ACHN (cell line): Measurements from ENCODE around the gene FAM131A.

Experiments
- DNase-seq: peaks from one replicate; pipeline ENCODE4 v3.0.0-alpha.2; 2015
- in situ Hi-C: cut with HindIII; loops from 2 replicates; pipeline ENCODE4 v1.10.0; 2017; ENCODE audit warnings: low sequenced_read_pairs, low pct_ligation_motif_present, low pct_unique_long_range_greater_than_20kb

FAM131A gene

DNA sequence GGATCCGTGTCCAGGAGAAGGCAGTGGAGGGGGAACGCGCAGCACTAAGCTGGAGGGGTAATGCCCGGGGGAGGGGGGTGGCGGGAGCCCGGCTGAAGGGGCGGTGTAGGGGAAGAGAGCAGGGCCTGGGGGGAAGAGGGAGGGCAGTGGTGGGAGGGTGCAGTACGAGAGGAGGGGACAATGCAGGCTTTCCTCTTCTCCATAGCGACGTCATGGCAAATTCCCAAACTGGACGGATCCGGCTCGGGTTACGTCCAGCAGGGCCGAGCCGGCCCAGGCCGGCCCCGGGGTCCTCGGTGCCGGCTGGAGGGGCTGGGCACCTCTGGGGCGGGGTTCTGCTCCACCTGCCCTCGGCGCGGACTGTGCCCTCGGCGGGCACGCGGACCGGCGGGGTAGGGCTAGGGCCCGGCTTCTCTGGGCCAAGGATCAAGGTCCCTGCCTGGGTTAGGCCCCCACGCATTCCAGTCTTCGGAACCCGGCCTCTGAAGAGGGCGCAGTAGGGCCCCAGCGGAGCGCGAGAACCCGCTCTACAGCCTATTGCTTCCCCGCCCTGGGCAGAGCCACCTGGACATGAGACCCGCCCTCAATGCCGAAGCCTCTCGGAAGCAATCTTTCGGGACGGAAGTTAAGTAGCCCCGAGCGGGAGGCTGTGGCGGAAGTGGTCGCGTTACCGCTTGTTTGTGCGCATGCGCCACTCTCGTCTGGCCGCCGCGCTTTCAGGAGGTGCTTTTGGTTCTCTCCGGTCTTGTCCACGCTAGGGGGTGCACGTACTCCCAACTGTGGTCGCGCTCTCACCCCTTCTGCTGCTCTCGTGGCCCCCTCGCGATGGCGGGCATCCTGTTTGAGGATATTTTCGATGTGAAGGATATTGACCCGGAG is 25.5 kb downstream of the FAM131A start:
- DNase-seq = peak; percentile 95
- in situ Hi-C loops = loop anchor here (25.0 kb wide), 1 partner anchor 174 kb away; no protein-coding TSS in a partner anchor

DNA sequence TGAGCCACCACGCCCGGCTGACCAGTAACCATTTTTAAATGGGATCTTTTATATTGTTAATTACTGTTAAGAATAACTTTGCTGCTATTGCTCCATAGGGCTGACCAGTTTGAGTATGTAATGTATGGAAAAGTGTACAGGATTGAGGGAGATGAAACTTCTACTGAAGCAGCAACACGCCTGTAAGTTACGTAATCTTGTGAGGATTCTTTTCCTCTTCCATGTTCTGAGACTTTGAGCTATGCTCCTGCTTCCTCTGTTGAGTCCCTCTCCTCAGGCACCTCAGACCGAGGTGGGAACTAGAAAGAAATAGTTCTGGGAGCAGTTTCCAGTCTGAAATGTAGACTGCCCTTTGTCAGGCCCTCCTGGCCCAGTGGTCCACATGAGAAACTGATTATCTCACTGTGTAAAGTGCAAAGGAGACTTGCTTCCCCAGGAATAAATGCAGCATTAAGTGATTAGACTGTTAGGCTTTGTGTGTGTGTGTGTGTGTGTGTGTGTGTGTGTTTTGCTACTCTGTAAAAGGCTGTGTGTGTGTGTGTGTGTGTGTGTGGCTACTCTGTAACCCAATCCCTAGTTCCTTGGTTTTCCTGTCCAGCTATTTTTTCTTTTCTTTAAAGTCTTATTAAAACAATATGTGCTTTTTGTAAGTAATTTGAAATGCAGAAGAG is 29.4 kb downstream of the FAM131A start:
- in situ Hi-C loops = loop anchor here (25.0 kb wide), 1 partner anchor 171 kb away; no protein-coding TSS in a partner anchor
- no peak for DNase-seq

DNA sequence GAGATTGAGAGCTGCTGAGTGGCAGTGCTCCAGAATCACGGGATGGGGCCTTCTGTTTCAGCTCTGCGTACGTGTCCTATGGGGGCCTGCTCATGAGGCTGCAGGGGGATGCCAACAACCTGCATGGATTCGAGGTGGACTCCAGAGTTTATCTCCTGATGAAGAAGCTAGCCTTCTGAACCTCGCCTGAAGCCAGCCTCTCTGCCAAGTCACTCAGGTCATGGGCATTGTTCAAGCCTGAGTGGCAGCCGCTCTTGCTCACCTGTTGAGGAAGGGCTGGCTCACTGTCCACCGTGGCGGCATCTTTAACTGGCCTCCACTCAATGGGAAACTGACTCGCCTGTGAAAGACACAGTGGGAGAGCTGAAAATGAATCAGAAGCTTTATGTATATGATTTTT is 30.7 kb downstream of the FAM131A start:
- in situ Hi-C loops = loop anchor here (25.0 kb wide), 1 partner anchor 169 kb away; no protein-coding TSS in a partner anchor
- no peak for DNase-seq

DNA sequence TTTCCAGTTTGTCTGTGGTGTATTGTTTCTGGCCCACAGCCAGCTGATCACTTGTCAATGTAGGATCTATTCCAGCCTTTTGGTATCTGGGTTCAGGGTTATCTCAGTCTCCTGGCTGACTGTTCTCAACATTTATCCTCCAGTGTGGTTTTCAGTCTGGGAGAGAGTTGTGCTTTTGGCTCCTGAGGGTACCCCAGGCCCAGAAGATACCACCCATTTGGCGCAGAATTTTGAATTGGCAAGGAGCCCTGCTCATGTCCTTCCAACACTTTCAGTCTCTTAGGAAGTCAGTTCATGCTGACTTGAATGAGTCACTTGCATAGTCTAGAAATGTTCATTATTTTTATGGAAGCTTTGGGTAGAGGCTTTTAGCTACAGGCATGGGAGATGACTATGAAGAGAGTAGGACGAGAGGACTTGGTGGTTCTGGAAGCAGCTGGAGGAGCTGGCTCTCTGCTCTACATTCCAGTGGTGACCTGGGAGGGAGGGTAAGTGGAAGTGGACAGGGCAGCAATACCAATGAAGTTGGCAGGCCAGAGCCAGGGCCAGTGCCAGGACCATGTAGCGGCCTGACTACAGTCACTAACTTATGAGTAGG is 31.3 kb downstream of the FAM131A start:
- no peak for DNase-seq
- in situ Hi-C loops = loop anchor here (25.0 kb wide), 1 partner anchor 169 kb away; no protein-coding TSS in a partner anchor

DNA sequence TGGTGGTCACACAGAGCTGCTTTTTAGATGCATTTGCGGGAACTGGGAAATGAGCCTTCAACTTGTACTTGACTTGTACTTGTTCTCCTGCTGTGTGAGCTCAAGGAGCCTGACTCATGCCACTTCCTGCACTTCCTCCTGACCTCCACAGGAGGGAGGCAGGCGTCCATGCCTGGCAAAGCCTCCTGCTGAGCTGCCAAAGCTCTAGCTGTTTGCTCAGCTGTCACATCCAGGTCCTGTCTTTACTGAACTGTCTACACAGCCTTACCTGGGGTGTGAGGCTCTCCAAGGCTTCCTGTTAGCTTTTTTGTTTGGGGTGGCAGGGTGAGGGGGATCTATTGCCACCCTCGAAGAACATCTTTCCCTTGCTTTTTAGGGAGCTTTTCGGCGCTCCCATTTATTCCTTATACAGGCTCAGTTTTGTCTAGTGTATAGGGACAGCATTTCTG is 34.2 kb downstream of the FAM131A start:
- in situ Hi-C loops = loop anchor here (25.0 kb wide), 1 partner anchor 166 kb away; no protein-coding TSS in a partner anchor
- DNase-seq = peak; percentile 82

DNA sequence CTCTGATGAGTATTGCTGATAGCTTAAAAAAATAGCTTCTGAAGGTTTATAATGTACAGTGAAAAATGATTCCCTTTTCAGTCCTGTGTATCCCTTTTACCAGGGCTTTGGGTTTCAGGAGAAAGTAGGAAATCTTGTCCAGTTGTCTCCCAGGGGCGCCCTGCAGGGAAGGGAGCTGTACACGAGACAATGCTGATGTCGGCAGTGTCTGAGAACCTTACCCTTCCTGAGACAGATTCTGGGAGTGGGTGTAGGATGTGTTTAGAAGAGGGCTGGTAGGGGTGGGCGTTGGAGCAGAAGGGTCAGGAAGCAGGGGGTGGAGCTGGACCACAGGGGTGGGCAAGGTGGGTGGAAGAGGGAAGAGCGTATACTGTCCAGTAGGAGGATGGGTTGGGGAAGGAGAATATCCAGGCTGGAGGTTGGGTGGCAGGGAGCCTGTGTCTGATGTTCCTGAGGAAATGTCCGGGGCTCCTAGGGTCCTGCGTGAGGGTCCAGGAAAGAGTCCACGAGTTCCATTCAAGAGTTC is 35.0 kb downstream of the FAM131A start:
- in situ Hi-C loops = loop anchor here (25.0 kb wide), 1 partner anchor 165 kb away; no protein-coding TSS in a partner anchor
- DNase-seq = no peak

DNA sequence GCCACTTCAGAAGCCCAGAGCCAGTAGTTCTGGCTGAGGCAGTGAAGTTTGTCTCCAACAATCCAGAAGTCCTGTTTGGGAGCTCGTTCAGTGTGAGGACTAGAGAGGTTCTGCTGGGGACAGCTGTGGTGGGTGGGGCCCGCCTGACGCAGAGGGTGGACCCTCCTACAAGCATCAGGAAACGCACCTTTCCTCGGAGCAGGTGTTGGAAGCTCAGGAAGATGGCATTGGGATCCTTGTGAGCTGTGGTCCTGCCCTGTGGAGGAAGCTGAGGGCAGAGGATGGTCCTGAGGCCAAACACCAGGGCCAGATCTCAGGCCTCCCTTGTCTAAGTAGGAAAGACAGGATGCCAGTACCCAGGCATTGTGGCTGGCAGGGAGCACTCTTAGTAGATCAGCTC is 35.5 kb downstream of the FAM131A start:
- in situ Hi-C loops = loop anchor here (25.0 kb wide), 1 partner anchor 164 kb away; no protein-coding TSS in a partner anchor
- DNase-seq = no peak

DNA sequence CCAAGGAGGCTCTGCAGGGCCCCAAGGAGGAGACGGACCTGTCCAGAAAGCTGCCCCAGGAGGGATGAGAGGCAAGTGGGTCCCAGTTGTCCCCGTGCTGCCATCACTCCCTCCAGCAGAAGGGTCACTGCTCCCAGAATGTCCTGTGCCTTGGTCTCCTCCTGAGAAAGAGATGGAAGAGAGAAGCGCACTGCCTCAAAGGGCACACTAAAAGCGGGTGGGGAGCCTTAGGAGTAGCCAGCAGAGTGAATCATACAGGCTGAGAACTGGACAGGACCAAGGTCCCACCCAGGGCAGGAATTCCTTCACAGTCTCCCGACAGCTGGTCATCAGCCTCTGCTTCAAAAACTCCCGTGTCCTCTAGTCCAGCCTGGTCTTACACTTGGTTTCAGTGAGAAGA is 36.0 kb downstream of the FAM131A start:
- in situ Hi-C loops = loop anchor here (25.0 kb wide), 1 partner anchor 164 kb away; no protein-coding TSS in a partner anchor
- DNase-seq = no peak

DNA sequence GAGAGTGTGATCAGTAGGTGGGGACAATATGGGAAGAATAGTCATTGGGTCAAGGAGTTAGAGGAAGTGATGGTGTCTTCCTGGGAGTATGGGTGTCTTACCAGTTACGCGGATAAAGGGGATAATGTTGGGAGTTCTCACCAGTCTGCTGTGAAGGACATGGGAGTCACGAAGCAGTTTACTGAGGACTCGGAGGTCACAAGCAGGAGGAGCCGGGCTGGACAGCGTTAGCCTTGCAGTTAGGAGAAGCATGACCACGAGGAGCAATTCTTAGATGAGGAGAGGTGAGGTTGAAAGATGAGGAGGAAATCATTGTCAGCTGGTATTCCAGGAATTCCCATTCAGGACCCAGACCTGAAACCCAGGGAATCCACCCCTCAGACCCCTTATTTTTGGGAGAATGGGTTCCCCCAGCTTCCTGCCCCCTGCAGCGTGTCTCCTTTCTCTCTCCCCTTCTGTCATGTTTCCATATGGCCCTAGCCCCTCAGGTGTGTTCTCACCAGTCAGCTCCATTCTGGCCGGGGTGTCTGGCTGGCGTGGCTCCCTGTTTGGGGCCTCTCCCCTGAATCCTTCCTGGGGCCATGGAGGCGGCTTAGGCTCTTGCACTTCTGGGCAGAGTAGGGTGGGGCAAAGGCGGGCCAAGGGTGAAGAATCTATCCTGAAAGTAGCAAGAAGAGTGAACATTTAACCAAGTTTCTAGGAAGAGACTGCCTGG is 38.5 kb downstream of the FAM131A start:
- no peak for DNase-seq
- in situ Hi-C loops = no loop called here

DNA sequence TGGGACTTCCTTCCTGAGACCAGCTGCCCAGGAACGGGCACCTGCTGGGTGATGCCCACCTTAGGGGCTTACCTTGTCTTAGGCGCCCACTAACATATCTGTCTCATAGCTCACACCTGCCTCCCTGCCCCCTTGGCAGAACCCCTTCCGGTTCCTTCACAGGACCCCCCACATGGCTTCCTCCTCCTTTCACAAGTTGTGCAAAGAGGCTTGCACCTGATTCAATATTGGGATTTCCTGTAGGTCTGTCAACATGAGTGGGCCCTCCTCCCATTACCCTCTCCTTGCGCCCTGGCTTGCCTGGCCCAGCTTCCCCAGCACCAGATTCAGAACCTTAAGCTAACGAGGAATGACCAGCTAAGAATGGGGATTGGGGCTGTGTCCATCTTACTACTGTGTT is 40.0 kb downstream of the FAM131A start:
- in situ Hi-C loops = no loop called here
- no peak for DNase-seq

DNA sequence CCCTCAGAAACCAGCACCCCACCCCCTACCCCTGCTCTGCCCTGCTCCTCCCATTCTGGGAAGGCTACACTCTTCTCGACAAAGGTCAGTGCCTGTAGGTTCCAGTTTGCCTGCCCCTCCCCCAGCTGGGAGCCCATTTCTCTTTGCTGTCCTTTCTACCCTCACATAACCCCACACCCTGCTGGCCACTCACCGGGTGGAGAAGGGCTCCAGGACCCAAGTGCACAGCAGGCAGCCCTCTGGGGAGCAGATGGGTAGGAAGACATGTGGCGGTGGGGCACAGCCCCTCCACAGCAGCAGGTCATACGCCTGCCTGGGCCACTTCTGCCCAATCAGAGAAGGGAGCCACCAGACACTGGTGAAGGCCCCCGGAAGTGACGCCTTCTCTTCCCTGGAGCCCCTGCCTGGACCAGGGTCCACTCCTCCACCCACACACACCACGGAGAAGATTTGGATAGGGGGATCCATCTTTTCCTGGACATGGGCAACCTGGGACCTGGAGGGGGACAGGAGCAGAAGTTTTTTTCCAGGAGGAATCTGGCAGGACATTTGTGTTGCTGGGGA is 40.6 kb downstream of the FAM131A start, which contains the start of gene THPO:
Gene THPO (minus strand): TSS at position 326 of the 564 bp plus-strand sequence. CDS start 1,948 bp downstream, outside the sequence.
- in situ Hi-C loops = no loop called here

DNA sequence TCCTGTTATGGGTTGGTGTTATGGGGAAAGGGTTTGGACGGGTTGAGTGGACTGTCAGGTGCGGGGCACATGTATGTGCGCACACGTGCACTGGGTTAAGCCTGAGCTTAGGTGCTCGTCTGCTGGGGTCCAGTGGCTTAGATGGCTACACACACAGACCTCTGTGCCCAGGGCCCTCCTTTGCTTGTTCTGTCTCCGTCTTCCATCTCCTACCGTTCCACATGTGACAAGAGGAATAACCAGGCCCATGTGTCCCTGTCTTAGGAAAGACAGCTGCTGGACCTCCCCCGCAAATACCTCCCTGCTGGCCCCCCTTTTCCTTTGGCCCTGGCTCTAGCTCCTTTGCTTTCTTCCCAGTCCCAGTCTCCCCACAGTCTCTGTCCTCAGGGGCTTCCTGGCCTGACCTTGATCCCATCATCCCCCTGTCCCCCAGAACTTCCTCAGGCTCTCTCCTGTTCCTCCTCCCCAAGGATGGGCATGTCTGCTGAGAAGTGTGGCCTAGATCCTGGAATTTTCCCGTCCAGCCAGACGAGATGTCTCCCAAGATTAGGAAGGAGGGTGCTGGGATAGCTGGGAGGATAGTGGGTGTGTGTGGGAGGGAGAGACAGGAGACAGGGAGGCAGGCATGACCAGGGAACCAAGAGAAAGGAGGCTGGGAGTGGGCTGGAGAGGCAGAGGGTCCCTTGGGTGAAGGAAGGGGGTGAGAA is 41.4 kb downstream of the FAM131A start:
- in situ Hi-C loops = no loop called here
- DNase-seq = no peak

More for the DNA sequence above, 40.6 kb downstream of the FAM131A start, which contains the start of gene THPO:
- no peak for DNase-seq

DNA sequence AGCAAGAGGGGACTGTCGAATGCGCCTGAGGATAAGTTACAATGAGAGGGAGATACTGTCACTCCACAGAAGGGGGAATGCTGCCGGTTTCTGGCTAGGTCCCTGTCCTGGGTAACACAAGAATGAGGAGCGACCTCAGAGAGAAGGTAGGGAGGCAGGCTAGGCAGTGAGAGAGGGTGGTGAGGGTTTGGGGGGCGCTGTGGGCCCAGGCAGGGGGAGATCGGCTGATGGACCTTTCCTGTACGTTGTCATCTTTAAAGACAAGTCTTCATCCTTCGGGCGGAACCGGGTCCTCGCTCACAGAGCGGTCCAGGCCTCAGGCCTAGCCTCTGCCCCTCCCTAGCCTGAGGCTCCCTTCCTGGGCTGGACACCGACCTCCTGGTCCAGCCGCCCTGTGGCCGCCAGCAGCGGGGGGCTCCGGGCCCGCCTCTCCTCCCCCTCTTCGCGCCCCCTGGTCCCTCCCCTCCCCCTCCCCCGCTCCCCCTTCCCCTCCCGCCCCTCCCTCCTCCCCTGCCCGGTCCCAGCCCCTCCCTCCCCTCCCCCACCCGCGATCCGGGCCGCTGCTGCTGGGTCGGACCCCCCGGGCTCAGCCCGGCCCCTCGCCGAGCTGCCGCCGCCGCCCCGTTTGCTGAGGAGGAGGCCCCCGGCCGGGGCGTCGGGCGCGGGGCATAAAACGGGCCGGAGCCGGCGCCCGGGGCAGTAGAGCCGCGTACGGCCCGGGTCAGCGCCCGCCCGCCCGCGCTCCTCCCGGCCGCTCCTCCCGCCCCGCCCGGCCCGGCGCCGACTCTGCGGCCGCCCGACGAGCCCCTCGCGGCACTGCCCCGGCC is 42.2 kb downstream of the FAM131A start, which contains the start of gene CHRD:
Gene CHRD (plus strand): TSS at position 697 of the 827 bp plus-strand sequence. CDS start 265 bp downstream, outside the sequence.
- no peak for DNase-seq
- in situ Hi-C loops = no loop called here

DNA sequence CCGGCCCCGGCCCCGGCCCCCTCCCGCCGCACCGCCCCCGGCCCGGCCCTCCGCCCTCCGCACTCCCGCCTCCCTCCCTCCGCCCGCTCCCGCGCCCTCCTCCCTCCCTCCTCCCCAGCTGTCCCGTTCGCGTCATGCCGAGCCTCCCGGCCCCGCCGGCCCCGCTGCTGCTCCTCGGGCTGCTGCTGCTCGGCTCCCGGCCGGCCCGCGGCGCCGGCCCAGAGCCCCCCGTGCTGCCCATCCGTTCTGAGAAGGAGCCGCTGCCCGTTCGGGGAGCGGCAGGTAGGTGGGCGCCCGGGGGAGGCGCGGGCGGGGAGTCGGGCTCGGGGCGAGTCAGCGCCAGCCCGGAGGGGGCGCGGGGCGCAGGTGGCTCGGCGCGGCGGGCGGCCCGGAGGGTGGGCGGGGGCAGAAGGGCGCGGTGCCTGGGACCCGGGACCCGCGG is 42.8 kb downstream of the FAM131A start:
- in situ Hi-C loops = no loop called here
- DNase-seq = peak; percentile 16

DNA sequence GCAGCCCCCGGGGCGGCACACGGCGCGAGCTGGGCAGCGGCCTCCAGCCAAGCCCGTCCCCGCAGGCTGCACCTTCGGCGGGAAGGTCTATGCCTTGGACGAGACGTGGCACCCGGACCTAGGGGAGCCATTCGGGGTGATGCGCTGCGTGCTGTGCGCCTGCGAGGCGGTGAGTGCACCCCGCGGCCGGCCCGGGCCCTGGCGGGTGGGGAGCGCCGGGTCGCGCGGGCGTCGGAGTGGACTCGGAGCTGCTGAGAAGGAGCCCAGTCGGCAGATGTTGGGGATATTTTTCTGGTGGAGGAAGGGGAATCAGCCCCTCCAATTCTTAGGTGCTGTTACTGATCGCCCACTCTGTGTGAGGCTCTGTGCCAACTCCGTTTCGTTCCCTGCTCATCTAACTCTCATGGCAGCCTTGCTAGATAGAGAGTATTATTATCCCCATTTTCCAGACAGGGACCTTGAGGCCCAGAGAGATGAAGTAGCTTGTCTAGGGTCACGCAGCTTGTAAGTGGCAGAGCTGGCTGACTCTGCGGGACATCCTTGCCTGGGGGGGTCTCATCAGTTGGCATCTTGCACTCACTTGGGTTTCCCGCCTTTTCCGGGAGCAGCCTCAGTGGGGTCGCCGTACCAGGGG is 43.3 kb downstream of the FAM131A start:
- in situ Hi-C loops = no loop called here
- DNase-seq = no peak
